ENCODE results near the gene GNAZ.
A peak's percentile ranks its signal among the peaks of the same experiment; 100 is the strongest.

The GNAZ gene

DNA sequence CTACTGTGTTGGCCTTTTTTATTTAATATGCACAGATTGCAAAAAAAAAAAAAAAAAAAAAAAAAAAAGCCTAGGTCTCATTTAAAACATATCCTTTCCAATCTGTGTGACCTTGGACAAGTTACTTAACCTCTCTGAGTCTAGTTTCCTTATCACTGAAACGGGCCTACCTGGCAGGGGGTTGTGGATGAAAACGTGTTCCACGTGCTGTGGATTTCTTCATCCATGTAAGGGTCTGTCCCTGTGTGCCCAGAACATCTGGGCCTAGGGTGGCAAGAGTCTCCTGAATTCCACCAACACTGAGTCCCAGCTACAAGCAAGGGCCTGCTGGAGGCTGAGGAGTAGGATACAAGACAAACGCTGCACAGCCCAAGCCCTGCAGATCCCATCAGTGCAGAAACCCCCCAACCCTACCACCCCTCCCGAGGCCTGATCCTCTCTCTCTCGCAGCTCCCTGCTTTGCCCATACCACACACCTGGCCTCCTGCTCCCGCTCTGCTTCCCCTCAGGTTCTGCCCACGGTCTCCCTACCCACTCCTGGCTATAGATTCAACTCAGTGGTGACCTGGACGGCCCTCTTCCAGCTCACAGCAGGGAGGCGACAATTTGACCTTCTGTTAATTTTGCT is 4.7 kb upstream of the GNAZ start:
- DNase-seq, result no peak

GRCh38 chr22:23066200-23067022 is 3.9 kb upstream of the GNAZ start:
- DNase-seq, result no peak

DNA sequence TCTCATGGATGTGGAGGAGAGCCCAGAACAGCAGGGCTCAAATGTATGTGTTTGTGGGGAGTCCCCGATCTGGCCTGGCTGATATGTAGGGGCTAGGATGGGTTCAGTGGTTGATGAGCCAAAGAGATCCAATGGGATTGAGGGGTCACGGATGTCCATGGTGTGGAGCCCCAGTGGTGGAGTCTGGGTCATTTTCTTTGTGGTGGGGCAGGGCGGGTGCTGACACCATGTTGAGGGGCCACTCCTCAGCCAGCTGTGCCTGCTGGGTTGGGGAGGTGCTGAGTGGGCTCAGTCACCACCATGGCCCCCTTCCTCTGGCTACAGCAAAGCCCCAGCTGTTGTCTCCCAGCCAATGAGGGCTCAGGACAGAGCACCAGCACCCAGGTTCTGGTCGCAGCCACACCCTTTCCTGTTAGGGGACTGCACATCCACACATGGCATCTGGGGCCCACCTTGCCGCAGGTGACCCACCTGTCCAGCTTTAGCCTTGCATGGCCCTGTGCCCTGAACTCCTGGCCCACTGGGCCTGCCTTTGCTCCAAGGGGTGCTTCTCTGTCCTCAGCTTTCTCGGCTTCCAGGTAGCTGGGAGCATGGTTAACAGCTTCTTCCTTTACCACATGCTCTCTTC is 3.2 kb upstream of the GNAZ start:
- no peak for DNase-seq

DNA sequence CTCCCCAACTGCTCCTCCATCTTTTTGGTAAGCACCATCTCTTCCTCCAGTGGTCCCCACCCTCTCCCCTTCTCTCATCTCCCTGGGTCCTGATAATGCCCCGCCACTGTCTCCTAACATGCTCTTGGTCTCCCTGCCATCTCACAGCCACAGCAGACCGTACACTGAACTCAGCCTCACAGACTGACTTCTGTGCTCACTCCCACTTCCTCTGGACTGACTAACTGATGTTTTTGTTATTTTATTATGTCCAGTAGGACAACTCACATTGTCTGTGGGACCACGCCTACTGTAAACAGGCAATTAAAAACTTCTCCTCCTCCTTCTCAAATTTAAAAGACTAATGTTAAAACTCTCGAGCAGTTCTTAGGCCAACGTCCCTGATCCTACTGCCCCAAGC is 2.6 kb upstream of the GNAZ start:
- no peak for DNase-seq

DNA sequence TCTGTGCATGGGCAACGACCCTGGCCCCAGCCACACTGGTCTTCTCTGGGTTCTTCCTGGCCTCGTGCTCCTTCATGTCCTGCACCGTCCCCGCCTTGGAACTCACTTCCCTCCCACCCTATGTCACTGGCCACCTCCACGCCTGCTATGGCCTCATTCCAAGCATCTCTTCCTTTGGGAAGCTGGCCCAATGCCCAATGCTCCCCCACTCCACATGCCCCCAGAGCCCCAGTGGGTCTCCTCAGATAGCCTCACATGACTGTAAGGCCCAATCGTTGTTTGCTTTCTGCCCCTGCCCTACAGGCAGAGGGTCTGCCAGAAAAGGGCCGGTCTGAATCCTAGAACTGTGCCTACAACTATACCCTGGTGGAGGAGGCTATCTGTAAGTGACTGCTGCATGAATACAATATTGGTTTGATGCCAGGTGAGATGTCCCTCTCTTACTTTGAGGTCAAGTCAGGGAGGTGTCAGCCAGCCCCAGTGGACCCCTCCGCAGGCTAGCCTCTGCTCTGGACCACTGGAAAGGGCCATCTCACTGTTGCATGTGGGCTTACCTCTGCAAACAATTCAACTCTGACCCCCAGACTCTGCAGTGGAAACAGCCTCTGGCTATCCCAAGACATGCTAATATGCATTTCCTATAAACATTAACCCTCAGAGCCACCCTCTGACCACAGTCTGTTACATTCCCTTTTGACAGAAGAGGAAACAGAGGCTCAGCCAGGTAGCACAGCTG is 2.1 kb upstream of the GNAZ start:
- DNase-seq, result no peak

GRCh38 chr22:23068832-23069385 is 1.4 kb upstream of the GNAZ start:
- no peak for DNase-seq

- peak; percentile 69 for DNase-seq
These were observed 589 bp upstream of the GNAZ start for GRCh38 chr22:23069502-23070357.

DNA sequence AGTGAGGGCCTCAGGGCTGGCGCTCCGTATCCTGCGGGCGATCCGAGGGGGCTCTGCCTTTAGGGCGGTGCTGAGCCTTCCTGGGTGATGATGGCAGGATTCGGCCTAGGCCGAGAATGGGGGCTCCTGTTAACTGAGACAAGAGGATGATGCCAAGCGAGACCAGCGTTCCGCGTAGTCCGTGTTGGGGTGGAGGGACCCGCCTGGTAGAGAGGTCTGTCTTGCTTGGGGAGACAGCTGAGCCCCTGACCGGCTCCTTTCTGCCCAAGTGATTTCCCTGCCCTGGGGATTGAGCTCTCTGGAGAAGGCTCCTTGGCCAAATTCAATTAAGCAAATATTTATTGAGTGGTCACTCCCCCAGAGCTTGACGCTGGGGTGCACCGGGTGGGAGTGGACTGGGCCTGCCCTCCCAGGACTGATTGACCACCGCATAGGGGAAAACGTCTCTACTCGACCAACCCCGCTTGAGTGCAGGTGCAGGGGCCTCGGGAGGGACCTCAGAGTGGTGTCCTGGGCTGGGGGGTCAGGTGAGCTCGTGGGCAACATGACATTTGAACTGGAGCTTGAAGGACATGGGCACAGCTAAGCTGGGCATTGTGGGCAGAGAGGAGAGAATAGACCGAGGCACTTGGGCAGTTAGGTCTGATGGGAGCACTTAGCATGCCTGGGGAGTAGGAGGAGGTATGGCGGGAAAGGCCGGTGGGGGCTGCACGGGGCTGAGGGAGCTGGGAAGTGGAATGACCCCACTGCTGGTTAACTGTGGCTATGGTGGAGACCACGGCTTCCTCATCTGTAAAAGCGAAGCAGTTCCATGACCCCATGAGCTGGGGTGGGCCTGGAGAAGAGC is 1.1 kb downstream of the GNAZ start:
- no peak for DNase-seq

- DNase-seq, result no peak
These were observed 2.0 kb downstream of the GNAZ start for GRCh38 chr22:23072077-23072910.

DNA sequence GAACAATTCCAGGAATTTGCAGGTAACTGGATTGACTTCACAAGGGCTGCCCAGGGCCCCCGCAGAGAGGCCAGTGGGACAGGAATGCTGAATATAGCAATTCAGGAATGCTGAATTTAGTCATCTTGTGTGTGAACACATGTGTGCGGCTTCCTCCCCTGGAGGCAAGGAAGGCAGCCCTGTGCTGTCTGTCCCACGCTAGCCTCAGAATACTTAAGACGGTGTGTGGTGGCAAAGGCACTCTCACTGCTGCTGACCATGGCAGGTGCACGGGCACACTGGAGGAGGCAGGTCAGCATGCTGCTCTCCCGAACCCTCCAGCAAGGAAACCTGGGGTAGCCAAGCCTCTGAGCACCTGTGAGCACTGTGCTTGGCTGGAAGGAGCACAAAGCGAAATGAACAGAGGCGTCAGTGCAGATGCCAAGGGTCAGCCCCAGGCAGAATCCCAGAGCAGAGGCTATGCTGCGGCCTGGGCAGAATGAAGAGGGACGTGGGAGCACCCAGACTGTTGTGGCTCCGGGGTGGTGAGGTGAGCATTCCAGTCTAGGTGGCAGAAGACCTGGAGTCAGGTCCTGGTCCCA is 2.7 kb downstream of the GNAZ start:
- no peak for DNase-seq

- DNase-seq, result no peak
These were observed 3.4 kb downstream of the GNAZ start for GRCh38 chr22:23073526-23074229.

DNA sequence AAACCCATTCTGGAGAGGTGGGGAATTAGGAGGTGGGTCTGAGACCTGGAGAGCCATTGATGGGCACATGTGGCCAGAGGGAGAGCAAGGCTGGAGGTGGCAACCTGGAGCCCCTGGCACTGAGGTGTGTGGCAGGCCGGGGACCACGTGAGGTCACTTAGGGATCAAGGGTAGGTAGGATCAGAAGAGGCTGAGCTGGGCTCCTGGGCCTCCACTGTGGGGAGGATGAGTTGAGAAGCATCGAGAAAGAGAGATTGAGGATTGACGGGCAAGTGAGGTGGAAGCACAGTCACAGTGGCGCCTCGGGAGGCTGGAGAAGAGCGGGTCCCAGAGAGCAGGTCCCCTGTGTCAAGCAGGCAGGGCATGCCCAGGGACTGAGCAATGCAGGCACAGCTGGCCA is 4.1 kb downstream of the GNAZ start:
- no peak for DNase-seq

GRCh38 chr22:23075050-23075449 is 4.7 kb downstream of the GNAZ start:
- no peak for DNase-seq

GRCh38 chr22:23075525-23076216 is 5.4 kb downstream of the GNAZ start:
- DNase-seq, result no peak

DNA sequence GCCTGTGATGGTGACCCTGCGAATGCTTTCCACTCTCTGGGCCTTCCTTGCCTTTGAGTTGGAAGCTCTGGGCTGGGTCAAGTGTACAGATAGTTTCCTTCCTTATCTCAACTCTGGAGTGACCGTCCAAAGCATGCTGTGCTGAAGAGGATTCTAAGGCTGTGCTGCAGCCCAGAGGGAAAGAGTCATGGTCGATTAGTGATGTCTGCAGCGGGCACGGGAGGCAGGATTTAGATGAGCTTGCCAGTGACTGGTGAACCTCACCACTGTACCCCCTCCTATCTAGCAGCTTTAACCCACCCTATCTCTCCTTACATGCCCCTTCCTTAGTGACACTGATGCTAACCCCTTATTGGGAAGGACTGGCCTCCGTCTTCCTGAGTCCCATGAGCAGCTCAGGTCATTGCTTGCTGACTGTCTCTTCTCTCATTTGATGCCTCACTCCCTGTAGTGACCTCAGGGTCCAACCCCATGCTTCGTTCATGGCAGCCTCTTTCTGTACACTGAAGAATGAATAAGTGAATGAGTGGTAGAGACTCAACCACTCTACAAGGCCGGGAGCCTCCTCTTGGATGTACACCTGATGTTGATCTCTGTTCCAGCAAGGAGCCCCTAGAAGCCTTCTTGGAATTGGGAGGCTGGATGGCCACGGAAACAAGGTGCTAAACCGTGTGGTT is 6.7 kb downstream of the GNAZ start:
- no peak for DNase-seq

DNA sequence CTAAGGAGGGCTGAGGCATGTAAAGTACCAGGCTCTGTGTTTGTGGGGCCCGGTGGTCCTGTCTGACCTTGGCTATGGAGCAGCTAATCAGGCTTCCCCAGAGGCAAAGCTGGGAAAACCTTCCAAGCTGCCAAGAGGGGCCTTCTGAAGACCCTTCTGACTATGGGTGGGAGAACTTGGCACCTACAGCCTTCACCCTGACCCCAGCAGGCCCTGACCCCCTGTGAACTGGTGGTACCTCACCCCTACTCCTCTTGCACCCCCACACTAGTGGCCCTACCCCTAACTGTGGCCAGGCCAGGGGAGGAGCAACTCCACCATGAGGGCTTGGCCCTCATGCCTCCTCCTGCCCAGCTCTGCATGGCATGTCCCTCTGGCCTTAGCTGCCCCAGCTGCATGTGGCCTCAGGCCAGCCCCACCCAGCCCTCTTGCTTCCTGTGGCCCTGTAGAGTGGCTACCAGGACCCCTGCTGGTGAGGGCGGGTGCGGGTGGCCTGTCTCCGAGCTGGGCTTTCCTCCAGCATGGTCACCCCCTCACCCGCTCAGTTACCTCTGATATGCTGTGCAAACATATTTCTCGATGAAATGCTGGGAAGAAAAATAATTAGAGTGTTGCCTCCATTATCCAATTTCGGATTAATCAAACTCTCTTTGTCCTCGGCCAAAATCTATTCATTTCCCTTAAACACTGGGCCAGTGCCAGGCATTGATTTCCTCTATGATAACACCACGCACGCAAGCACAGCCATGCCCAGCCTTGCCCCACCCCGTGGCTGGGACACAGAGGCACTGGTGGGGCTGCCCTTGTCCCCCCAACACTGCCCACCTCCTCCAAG is 7.5 kb downstream of the GNAZ start:
- no peak for DNase-seq

GRCh38 chr22:23078462-23078787 is 8.1 kb downstream of the GNAZ start:
- no peak for DNase-seq
